ENCODE results near the gene POU2F2.
"Not testable (repeated sequence)": the region's sequence is repeated elsewhere in the genome, so short reads cannot be mapped to it uniquely, and the experiment has no call there.

The POU2F2 gene

GRCh38 chr19:42053037-42053935 lies 79.0 kb downstream of the POU2F2 start:
- no peak for DNase-seq

- no peak for DNase-seq
These were observed 79.9 kb downstream of the POU2F2 start for GRCh38 chr19:42052241-42052863.

GRCh38 chr19:42051166-42052115 lies 80.8 kb downstream of the POU2F2 start:
- no peak for DNase-seq

- no peak for DNase-seq
These were observed 83.3 kb downstream of the POU2F2 start for GRCh38 chr19:42048992-42049391.

- DNase-seq, result no peak
These were observed 86.7 kb downstream of the POU2F2 start for GRCh38 chr19:42045575-42045974.

GRCh38 chr19:42042455-42043170 lies 89.6 kb downstream of the POU2F2 start:
- no peak for DNase-seq

GRCh38 chr19:42040491-42040890 lies 91.8 kb downstream of the POU2F2 start:
- not testable (repeated sequence) for DNase-seq

GRCh38 chr19:42040031-42040430 lies 92.2 kb downstream of the POU2F2 start:
- DNase-seq, result no peak

- DNase-seq, result no peak
These were observed 93.6 kb downstream of the POU2F2 start for GRCh38 chr19:42038666-42039065.

- DNase-seq, result no peak
These were observed 94.6 kb downstream of the POU2F2 start for GRCh38 chr19:42037649-42038048.
